Duodenal mucosa (tissue), 2 donors: ENCODE measurements around the gene CRTAC1.

Experiments
- H3K27ac ChIP-seq: one replicate; pipeline ENCODE4 v1.7.0; 2013; ENCODE audit warnings: low read depth, low read length
- H3K27me3 ChIP-seq, 2 donors: one replicate each; pipeline ENCODE4 v1.7.0; 2013; ENCODE audit warnings: low read length in 2 of 2, control low read depth in 1 of 2; ENCODE audit not compliant: insufficient read depth in 2 of 2, control insufficient read depth in 1 of 2
- H3K36me3 ChIP-seq, 2 donors: one replicate each; pipeline ENCODE4 v1.7.0; 2013; ENCODE audit warnings: low read length in 2 of 2, control low read depth in 1 of 2; ENCODE audit not compliant: insufficient read depth in 2 of 2, control insufficient read depth in 1 of 2
- H3K4me1 ChIP-seq, 2 donors: one replicate each; pipeline ENCODE4 v1.7.0; 2013; ENCODE audit warnings: low read length in 2 of 2, control low read depth in 1 of 2; ENCODE audit not compliant: insufficient read depth in 2 of 2, control insufficient read depth in 1 of 2
- H3K4me3 ChIP-seq, 2 donors: one replicate each; pipeline ENCODE4 v1.7.0; 2013; ENCODE audit warnings: low read length in 2 of 2, low read depth in 1 of 2
- H3K9ac ChIP-seq, 2 donors: one replicate each; pipeline ENCODE4 v1.7.0; 2013; ENCODE audit warnings: low read length in 2 of 2, low read depth in 1 of 2
- H3K9me3 ChIP-seq, 2 donors: one replicate each; pipeline ENCODE4 v1.7.0; 2013; ENCODE audit warnings: low read length in 2 of 2, control low read depth in 1 of 2; ENCODE audit not compliant: control insufficient read depth in 1 of 2

Gene CRTAC1

DNA sequence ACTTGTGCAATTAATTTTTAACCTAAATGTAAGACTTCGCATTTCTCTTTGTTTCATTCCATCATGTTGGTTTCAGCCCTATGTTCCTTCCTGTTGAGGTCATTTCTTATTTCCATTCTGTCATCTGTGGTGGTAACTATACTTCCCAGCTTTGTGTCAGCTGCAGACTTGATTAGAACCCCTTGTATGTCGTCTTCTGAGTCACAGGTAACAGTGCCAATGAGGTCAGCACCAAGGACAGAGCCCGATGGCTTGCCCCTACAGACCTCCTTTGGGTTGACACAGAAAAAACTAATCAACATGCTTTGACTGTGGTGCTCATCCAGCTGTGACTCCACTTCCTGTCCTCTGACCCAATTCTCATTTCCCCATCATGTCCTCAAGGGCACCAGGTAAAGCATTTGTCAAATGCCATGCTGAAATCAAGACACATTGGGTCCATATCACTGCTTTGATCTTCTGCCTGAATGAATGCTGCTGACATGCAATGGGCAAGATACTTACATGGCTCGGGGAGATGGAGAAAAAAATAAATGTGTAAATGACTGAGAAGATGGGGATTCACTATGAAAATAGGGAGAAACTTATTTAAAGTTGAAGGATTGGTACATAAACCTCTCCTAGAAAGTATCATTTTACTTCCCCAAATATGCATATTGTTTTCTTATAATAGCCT, 25.6 kb upstream of the CRTAC1 start:
- peaks cover 7 to 16% of the 10 kb centered on the region in 2 donors for H3K27me3 ChIP-seq
- no peaks in the 10 kb centered on the region for H3K4me1 ChIP-seq
- H3K4me3 ChIP-seq, result no peak overlapping the region
- H3K9ac ChIP-seq, result no peak overlapping the region
- no peak overlapping the region for H3K27ac ChIP-seq
- H3K9me3 ChIP-seq, result no peaks in the 10 kb centered on the region
- H3K36me3 ChIP-seq, result no peaks in the 10 kb centered on the region

DNA sequence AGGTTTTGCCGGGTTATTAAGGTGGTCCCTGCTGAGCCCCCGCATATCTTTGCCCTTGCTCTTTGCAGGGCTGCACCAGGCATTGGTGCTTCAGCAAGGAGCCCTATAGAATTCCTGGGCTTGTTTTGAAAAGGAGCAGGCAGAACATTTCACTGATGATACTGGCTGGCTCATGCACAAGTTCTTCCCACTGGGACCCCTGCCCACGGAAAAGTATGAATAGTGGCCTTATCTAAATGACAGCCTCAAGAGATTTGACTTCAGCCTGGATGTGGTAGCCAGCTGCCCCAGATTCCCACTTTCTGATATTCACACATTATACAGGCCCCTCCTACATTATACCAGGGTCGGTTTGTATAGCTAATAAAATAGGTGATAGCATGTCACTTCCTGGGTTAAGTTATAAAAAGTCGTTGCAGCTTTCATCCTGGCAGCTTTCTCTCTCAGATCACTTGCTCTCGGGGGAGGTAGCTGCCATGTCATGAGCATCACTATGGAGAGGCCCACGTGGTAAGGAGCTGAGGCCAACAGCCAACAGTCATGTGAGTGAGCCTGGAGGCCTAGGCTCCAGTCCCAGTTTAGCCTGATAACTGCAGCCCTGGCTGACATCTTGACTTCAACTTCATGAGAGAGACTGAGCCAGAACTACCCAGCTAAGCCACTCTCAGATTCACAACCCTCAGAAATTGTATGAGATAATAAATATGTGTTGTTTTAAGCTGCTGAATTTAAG, 16.8 kb upstream of the CRTAC1 start:
- Histone ChIP-seq H3K4me3 (no peak overlapping the region), H3K9me3 (no peaks in the 10 kb centered on the region), H3K4me1 (no peaks in the 10 kb centered on the region), H3K36me3 (no peaks in the 10 kb centered on the region), H3K9ac (no peak overlapping the region), H3K27ac (no peak overlapping the region), H3K27me3 (peaks cover 10 to 12% of the 10 kb centered on the region in 2 donors)

GRCh38 chr10:98045785-98046389, 15.5 kb upstream of the CRTAC1 start:
- no peaks in the 10 kb centered on the region for H3K4me1 ChIP-seq
- H3K9ac ChIP-seq, result no peak overlapping the region
- no peaks in the 10 kb centered on the region for H3K36me3 ChIP-seq
- peaks cover 5 to 16% of the 10 kb centered on the region in 2 donors for H3K27me3 ChIP-seq
- H3K9me3 ChIP-seq, result no peaks in the 10 kb centered on the region
- no peak overlapping the region for H3K27ac ChIP-seq
- H3K4me3 ChIP-seq, result no peak overlapping the region

DNA sequence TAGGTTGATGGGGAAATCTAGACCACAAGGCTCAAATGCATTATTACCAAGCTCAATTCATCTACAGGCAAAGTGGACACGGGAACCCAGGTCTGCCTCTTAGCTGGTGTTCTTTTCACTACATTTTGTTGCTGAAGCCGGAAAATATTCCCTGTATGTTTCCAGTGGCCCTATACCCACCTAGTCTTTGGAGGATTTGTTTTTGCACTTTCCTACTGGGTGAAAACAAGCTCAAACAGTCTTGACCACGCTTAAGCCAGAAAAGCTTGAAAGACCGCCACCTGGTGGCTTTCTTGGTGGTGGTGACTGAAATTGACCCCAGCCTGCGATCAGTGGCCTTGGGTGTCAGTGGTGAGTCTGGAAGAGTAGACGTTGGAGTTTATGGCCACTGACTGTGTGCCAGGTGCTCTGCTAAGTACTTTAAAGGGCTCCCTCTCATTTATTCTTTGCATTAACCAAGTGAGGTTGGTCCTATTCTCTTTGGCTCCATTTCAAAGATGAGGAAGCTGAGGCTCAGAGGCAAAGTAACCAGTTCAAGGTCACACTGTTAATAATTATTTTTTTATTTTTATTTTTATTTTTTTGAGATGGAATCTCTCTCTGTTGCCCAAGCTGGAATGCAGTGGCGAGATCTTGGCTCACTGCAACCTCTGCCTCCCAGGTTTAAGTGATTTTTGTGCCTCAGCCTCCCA, 11.1 kb upstream of the CRTAC1 start:
- H3K27me3 ChIP-seq, result peaks cover 32 to 47% of the 10 kb centered on the region in 2 donors

GRCh38 chr10:98039690-98040381, 9.4 kb upstream of the CRTAC1 start:
- H3K27ac ChIP-seq, result no peak overlapping the region
- H3K9ac ChIP-seq, result no peak overlapping the region
- H3K36me3 ChIP-seq, result no peaks in the 10 kb centered on the region
- no peaks in the 10 kb centered on the region for H3K4me1 ChIP-seq
- no peaks in the 10 kb centered on the region for H3K9me3 ChIP-seq
- H3K4me3 ChIP-seq, result no peak overlapping the region
- peaks cover 42 to 58% of the 10 kb centered on the region in 2 donors for H3K27me3 ChIP-seq

More for the DNA sequence above, 11.1 kb upstream of the CRTAC1 start:
- Histone ChIP-seq H3K9me3 (no peaks in the 10 kb centered on the region), H3K27ac (no peak overlapping the region), H3K9ac (no peak overlapping the region), H3K36me3 (no peaks in the 10 kb centered on the region), H3K4me3 (no peak overlapping the region), H3K4me1 (no peaks in the 10 kb centered on the region)

DNA sequence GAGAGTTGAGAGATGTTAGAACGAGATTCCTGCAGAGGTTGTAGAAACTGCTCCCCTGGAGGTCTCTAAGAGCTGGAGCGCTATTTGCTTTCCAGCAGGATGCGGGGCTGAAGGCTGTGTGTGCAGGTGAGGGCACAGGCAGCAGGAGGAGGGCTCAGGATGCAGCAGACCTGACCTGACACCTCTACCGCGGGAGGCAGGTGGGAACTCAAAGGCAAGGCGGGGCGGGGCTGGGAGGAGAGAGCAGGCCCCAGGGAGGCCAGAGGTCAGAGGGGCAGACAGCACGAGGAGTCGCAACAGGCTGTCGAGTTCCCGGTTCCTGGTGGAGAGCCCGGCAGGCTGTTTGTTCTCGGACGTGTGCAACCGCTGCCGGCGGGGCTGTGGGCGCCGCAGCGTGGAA, 7.9 kb upstream of the CRTAC1 start:
- Histone ChIP-seq H3K4me3 (no peak overlapping the region), H3K4me1 (no peaks in the 10 kb centered on the region), H3K27ac (no peak overlapping the region), H3K9me3 (no peaks in the 10 kb centered on the region), H3K27me3 (peaks cover 47 to 68% of the 10 kb centered on the region in 2 donors), H3K9ac (no peak overlapping the region), H3K36me3 (no peaks in the 10 kb centered on the region)

DNA sequence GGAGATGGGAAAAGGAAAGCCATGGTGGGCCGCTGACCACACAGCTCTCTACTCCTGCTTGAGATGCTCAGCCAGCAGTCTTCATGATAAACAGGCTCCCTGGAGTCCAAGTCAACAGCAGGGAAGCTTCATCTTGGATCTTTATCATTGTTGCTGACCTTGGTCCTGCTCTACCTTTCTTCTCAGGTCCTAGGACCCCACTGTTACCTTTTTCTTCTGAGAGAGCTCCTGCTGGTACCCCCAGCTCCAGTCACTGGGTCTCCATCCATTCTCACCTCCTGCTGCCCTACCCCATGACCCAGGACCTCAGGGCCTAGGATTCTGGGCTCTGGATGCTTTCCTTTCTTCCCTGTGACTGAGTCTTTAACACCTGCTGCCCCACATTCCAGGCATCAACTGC, 5.2 kb upstream of the CRTAC1 start:
- no peak overlapping the region for H3K27ac ChIP-seq
- peaks cover 63 to 82% of the 10 kb centered on the region in 2 donors for H3K27me3 ChIP-seq
- no peak overlapping the region for H3K4me3 ChIP-seq
- H3K9me3 ChIP-seq, result no peaks in the 10 kb centered on the region
- no peaks in the 10 kb centered on the region for H3K36me3 ChIP-seq
- no peaks in the 10 kb centered on the region for H3K4me1 ChIP-seq
- H3K9ac ChIP-seq, result no peak overlapping the region

GRCh38 chr10:98033515-98033914, 3.1 kb upstream of the CRTAC1 start:
- H3K4me3 ChIP-seq, result no peak overlapping the region
- H3K36me3 ChIP-seq, result no peaks in the 10 kb centered on the region
- no peaks in the 10 kb centered on the region for H3K4me1 ChIP-seq
- H3K27me3 ChIP-seq, result peaks cover 62 to 87% of the 10 kb centered on the region in 2 donors
- no peak overlapping the region for H3K27ac ChIP-seq
- no peaks in the 10 kb centered on the region for H3K9me3 ChIP-seq
- H3K9ac ChIP-seq, result no peak overlapping the region

GRCh38 chr10:98031440-98031839, 1.0 kb upstream of the CRTAC1 start:
- H3K4me3 ChIP-seq, result no peak overlapping the region
- no peaks in the 10 kb centered on the region for H3K9me3 ChIP-seq
- H3K27ac ChIP-seq, result no peak overlapping the region
- H3K36me3 ChIP-seq, result no peaks in the 10 kb centered on the region
- no peaks in the 10 kb centered on the region for H3K4me1 ChIP-seq
- H3K27me3 ChIP-seq, result peaks cover 59 to 82% of the 10 kb centered on the region in 2 donors
- H3K9ac ChIP-seq, result no peak overlapping the region
